HCT116 (cell line): ENCODE results near the gene CLRN3.

Experiments
- ELF1 ChIP-seq: IDR thresholded peaks from 2 replicates; pipeline ENCODE4 v1.6.1; 2012; ENCODE audit warnings: low read depth, borderline replicate concordance
- POLR2A ChIP-seq: IDR thresholded peaks from 2 replicates; pipeline ENCODE4 v1.7.0; 2011; ENCODE audit warnings: borderline replicate concordance; ENCODE audit not compliant: insufficient read depth, insufficient read length; ENCODE audit errors: extremely low read depth
- POLR2AphosphoS5 ChIP-seq: IDR thresholded peaks from 2 replicates; pipeline ENCODE4 v1.6.1; 2011; ENCODE audit warnings: mild to moderate bottlenecking, low read depth, low read length, moderate library complexity
- YY1 ChIP-seq: IDR thresholded peaks from 2 replicates; pipeline ENCODE4 v1.6.1; 2011; ENCODE audit warnings: low read length, low read depth, moderate library complexity, mild to moderate bottlenecking; ENCODE audit not compliant: insufficient replicate concordance; ENCODE audit errors: extremely low read depth

- TF ChIP-seq ELF1 (no peak), YY1 (no peak), POLR2A (no peak), POLR2AphosphoS5 (no peak)
These were observed 17.7 kb upstream of the CLRN3 start for GRCh38 chr10:127910464-127910770.
